Activated T-cell treated with anti-CD3 and anti-CD28 coated beads, Interleukin-2, amount 50 U/mL, for 24 hours (primary cell): ENCODE data around the gene HEG1.
"Not testable (repeated sequence)": the region's sequence is repeated elsewhere in the genome, so short reads cannot be mapped to it uniquely, and the experiment has no call there.

Source experiments
- DNase-seq: peaks from one replicate; pipeline ENCODE4 v3.0.0-alpha.2; 2020
- H3K27ac Mint-ChIP-seq: 2 replicates; pipeline ENCODE4 v1.8.0; 2020; ENCODE audit warnings: mild to moderate bottlenecking, mixed read lengths
- H3K27me3 Mint-ChIP-seq: 2 replicates; pipeline ENCODE4 v1.8.0; 2020; ENCODE audit warnings: mixed read lengths
- H3K36me3 Mint-ChIP-seq: 2 replicates; pipeline ENCODE4 v1.8.0; 2020; ENCODE audit warnings: low read depth, mixed read lengths
- H3K4me1 Mint-ChIP-seq: 2 replicates; pipeline ENCODE4 v1.8.0; 2020; ENCODE audit warnings: low read depth, mixed read lengths
- H3K4me3 Mint-ChIP-seq: 2 replicates; pipeline ENCODE4 v1.8.0; 2020; ENCODE audit warnings: mild to moderate bottlenecking, moderate library complexity, mixed read lengths
- H3K9me3 Mint-ChIP-seq: 2 replicates; pipeline ENCODE4 v1.8.0; 2020; ENCODE audit warnings: mixed read lengths

The HEG1 gene, protein sequence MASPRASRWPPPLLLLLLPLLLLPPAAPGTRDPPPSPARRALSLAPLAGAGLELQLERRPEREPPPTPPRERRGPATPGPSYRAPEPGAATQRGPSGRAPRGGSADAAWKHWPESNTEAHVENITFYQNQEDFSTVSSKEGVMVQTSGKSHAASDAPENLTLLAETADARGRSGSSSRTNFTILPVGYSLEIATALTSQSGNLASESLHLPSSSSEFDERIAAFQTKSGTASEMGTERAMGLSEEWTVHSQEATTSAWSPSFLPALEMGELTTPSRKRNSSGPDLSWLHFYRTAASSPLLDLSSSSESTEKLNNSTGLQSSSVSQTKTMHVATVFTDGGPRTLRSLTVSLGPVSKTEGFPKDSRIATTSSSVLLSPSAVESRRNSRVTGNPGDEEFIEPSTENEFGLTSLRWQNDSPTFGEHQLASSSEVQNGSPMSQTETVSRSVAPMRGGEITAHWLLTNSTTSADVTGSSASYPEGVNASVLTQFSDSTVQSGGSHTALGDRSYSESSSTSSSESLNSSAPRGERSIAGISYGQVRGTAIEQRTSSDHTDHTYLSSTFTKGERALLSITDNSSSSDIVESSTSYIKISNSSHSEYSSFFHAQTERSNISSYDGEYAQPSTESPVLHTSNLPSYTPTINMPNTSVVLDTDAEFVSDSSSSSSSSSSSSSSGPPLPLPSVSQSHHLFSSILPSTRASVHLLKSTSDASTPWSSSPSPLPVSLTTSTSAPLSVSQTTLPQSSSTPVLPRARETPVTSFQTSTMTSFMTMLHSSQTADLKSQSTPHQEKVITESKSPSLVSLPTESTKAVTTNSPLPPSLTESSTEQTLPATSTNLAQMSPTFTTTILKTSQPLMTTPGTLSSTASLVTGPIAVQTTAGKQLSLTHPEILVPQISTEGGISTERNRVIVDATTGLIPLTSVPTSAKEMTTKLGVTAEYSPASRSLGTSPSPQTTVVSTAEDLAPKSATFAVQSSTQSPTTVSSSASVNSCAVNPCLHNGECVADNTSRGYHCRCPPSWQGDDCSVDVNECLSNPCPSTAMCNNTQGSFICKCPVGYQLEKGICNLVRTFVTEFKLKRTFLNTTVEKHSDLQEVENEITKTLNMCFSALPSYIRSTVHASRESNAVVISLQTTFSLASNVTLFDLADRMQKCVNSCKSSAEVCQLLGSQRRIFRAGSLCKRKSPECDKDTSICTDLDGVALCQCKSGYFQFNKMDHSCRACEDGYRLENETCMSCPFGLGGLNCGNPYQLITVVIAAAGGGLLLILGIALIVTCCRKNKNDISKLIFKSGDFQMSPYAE (N-terminal part only)

DNA sequence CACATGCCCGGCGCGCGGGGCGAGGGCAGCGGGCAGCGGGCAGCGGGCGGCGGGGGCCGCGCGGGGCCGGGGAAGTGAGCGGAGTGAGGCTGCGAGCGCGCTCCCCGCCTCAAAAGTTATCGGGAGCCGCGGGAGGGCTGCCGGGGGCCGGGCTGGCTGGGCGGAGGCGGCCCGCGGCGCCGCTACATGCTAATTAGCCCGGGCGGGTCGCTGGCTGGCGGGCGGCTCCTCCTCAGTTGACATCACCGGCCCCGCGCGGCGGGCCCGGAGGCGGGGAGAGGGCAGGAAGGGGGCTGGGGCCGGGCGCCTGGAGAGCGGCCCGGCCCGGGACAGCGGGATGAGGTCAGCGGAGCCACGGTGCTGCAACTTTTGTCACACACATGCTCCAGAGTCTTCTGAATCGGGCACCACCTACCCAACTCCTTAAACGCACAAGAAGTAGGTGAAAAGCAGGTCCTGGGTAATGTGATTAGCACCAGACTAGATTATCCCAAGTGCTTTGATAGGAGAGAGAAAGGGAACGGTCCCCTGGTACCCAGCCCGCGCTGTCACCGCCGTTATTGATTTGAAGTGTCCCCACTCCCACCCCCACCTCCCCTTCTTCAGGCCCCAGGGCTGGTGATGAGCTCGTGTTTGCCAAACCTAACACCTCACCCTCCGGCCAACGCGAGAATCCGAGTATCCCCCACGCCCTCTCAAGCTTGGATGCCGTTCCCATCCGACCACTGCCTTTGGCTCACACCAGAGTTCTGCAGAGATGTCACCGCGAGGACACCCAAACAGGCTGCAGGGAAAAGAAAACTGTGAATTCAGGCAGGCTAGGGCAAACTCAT lies at the start of gene HEG1:
Gene HEG1 (minus strand): TSS at position 85 of the 833 bp plus-strand sequence. CDS start 107 bp downstream, outside the sequence.
- Mint-ChIP-seq H3K9me3 (no peaks in the 10 kb centered on the region), H3K4me1 (peaks cover 49% of the 10 kb centered on the region), H3K4me3 (peak within 1 kb of the TSS; percentile 85), H3K27me3 (peaks cover 8% of the 10 kb centered on the region), H3K27ac (peak within 1 kb of the TSS; percentile 87), H3K36me3 (peaks cover 6% of the 10 kb centered on the region)
- DNase-seq: peak; percentile 84

DNA sequence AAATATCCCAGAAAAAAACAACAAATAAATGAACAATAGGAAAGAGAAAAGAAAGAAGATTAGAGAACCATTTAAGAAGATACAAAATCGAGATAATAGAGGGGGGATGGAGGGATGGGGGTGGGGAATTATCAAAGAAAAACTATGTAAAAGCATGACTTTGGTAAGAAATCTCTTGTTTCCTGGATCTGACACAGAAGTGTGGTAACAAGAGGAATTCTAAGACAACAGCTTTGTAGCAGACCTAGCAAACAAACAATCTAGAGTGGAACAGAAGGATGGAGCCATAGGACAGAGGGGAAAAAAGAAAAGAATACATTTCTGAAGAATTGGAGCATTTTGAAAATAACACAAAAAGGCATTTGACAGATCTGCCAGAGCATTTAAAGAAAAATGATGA lies 49.3 kb upstream of the HEG1 start:
- Mint-ChIP-seq H3K36me3 (peaks cover 2% of the 10 kb centered on the region), H3K27ac (no peak overlapping the region), H3K27me3 (peaks cover 16% of the 10 kb centered on the region), H3K9me3 (peaks cover 7% of the 10 kb centered on the region), H3K4me1 (peaks cover 39% of the 10 kb centered on the region), H3K4me3 (no peak overlapping the region)
- no peak for DNase-seq

DNA sequence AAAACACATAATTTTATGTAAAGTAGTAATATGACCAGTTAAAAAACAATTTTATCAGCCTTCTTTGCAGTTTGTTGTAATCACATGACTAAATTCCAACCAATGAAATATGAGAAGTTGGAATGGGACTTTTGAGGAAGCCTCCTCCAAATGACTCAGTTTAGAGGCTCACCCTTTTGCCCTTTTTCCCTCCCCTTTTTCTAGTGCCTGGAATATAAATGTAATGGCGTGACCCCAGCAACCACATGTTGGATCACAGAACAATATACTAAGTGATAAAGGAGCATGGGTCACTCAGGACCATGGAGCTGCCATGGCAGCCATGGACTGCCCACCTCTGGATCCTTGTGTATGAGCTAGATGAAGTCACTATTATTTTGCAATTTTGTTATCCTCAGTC lies 48.8 kb upstream of the HEG1 start:
- DNase-seq: no peak
- Mint-ChIP-seq H3K36me3 (peaks cover 5% of the 10 kb centered on the region), H3K4me1 (peaks cover 34% of the 10 kb centered on the region), H3K4me3 (no peak overlapping the region), H3K27me3 (peaks cover 16% of the 10 kb centered on the region), H3K9me3 (peaks cover 10% of the 10 kb centered on the region), H3K27ac (no peak overlapping the region)

DNA sequence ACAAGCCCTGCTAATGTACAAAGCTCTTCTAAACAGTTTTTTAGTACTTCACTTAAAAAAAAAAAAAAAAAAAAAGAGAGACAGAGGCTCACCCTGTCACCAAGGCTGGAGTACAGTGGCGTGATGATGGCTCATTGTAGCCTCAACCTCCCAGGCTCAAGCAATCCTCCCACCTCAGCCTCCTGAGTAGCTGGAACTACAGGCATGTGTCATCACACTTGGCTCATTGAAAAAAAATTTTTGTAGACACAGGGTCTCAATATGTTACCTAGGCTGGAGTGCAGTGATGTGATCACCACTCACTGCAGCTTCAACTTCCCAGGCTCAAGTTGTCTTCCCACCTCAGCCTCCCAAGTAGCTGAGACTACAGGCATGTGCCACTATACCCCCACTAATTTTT lies 47.6 kb upstream of the HEG1 start:
- no peak for DNase-seq
- H3K4me1 Mint-ChIP-seq: peaks cover 22% of the 10 kb centered on the region
- peaks cover 5% of the 10 kb centered on the region for H3K36me3 Mint-ChIP-seq
- no peak overlapping the region for H3K4me3 Mint-ChIP-seq
- H3K27ac Mint-ChIP-seq: no peak overlapping the region
- peaks cover 13% of the 10 kb centered on the region for H3K9me3 Mint-ChIP-seq
- H3K27me3 Mint-ChIP-seq: peaks cover 13% of the 10 kb centered on the region

DNA sequence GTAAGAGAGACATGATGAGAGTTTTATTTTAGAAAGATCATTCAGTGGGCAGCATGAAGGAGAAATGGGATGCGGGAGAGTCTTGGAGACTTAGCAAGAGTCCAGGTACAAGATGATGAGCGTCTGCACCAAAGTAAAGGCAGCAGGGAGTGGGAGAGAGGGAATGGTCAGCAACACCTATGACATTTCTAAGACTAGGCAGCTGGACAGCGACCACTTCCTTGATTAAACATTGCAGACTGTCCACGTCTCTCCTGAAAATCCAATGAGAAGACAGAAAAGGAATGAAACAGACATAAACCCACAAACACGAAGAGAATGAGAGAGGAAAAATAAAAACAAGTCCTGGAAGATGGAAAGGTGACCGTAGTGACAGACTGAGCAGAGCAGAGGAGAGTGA lies 46.7 kb upstream of the HEG1 start:
- Mint-ChIP-seq H3K27me3 (peaks cover 13% of the 10 kb centered on the region), H3K4me3 (no peak overlapping the region), H3K36me3 (peaks cover 5% of the 10 kb centered on the region), H3K9me3 (peaks cover 13% of the 10 kb centered on the region), H3K27ac (no peak overlapping the region), H3K4me1 (peaks cover 12% of the 10 kb centered on the region)
- DNase-seq: no peak

DNA sequence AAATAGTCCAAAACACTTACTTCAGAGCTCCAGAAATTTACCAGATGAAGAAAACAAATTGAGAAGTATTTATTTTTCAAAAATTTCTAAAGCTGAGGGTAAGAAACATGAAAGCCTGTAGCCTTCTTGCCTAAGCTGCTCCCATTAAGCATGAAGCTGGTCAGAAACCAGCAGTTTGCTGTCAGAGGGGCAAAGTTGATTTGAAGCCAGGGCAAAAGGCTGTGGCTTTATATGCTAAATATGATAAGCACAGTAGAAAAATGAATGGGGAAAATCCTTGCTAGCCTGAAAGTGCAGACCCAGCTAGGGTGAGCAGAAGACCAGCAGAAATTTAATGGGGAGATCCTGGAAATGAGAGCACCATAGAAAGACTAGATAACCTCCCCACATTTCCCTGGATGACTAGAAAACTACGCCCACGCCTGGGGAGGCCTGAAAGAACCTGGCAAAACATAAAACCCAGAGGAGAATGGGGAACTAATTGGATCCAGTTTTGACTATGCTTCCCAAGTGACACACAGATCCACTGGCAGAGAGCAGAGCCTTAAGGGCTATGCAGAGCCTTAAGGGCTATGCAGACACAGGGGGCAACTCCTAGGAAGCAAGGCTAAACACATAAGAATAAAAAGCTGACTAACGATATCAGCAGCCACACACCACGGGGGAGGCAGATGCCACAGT lies 43.0 kb upstream of the HEG1 start:
- peak; percentile 9 for DNase-seq
- Mint-ChIP-seq H3K27ac (no peak overlapping the region), H3K4me1 (no peaks in the 10 kb centered on the region), H3K27me3 (peaks cover 7% of the 10 kb centered on the region), H3K9me3 (peaks cover 8% of the 10 kb centered on the region), H3K36me3 (peaks cover 5% of the 10 kb centered on the region), H3K4me3 (no peak overlapping the region)

DNA sequence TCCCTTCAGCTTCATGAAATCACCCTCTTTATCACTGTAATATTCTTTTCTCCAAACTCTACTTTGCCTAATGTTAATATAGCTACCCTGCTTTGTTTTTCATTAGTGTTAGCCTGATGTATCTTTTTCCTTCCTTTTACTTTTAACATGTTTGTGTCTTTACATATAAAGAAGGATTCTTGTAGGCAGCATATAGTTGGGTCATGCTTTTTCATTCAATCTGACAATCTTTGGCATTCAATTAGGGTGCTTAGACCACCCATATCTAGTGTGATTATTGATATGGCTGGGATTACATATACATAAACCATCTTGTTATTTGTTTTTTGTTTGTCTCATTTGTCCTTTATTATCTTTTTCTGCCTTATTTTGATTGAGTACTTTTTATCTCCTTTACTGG lies 34.9 kb upstream of the HEG1 start:
- Mint-ChIP-seq H3K4me1 (no peaks in the 10 kb centered on the region), H3K36me3 (no peaks in the 10 kb centered on the region), H3K9me3 (no peaks in the 10 kb centered on the region), H3K4me3 (no peak overlapping the region), H3K27me3 (no peaks in the 10 kb centered on the region), H3K27ac (no peak overlapping the region)
- no peak for DNase-seq

DNA sequence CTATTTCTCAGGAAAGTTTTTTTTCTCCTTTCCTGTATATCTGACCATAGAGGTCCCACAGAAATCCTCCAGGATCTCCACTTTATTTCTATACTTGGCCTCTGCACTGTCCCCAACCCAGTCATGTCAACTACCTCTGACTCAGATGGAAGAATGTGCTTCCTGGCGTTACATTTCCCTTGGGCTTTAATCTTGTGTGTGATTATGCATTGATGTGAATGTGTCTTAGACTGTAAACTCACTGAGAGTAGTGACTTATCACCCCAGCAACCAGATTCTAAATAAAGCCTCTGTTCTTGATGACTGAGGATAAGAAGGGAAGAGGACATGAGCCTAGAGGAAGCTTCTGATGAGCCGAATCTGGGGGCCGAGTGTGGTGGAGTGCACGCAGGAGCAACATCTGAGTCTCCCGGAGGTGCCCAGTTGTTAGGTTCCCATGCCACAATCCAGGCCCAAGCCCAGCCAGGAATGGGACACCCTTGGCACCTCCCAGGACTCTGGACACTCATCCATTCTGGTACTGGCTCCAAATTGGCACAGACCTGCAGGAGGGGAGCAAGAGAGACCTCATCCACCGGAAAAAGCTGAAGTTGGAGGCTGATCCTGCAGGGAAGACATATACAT lies 32.1 kb upstream of the HEG1 start:
- no peaks in the 10 kb centered on the region for H3K4me1 Mint-ChIP-seq
- no peaks in the 10 kb centered on the region for H3K27me3 Mint-ChIP-seq
- no peaks in the 10 kb centered on the region for H3K9me3 Mint-ChIP-seq
- DNase-seq: no peak
- no peak overlapping the region for H3K27ac Mint-ChIP-seq
- no peaks in the 10 kb centered on the region for H3K36me3 Mint-ChIP-seq
- H3K4me3 Mint-ChIP-seq: no peak overlapping the region

DNA sequence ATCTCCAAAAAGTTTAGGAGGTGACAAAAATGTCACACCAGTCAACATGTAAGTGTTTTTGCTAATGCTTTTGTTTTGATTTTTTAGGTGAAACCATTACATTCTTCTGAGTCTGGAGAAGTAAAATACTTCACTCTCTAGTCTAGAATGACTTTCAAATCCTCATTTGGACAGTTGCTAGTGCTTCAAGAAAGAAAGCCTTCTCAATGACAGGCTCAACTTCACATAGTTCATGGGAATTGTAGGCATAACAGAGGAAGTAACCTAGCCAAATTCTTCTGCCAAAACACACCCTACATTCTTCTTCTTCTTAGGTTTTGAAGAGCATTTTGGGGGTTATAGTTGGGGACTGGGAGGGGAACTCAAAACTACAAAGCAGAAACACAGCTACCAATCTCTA lies 29.4 kb upstream of the HEG1 start:
- Mint-ChIP-seq H3K9me3 (no peaks in the 10 kb centered on the region), H3K36me3 (no peaks in the 10 kb centered on the region), H3K27me3 (no peaks in the 10 kb centered on the region), H3K4me1 (no peaks in the 10 kb centered on the region), H3K27ac (no peak overlapping the region), H3K4me3 (no peak overlapping the region)
- DNase-seq: no peak

DNA sequence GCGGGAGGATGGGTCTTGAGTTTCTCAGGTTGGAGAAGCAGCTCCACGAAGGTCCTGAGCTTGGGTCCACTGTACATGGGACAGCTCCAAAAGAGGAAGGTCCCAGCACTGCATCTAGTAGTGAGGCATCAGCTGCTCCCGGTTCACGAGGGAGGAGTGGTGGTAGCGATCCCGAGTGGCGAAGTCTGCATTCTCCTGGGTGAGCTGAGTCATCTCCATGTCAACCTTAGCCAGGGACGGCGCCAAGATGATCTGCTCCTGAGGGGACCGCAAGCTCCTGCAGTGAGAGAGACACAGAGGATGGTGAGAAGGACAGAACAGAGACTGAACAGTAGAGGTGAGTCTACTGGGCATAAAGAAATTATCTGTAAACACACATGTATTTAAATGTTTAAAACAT lies 28.0 kb upstream of the HEG1 start:
- Mint-ChIP-seq H3K27me3 (no peaks in the 10 kb centered on the region), H3K4me3 (no peak overlapping the region), H3K9me3 (no peaks in the 10 kb centered on the region), H3K36me3 (no peaks in the 10 kb centered on the region), H3K4me1 (no peaks in the 10 kb centered on the region), H3K27ac (no peak overlapping the region)
- DNase-seq: no peak

DNA sequence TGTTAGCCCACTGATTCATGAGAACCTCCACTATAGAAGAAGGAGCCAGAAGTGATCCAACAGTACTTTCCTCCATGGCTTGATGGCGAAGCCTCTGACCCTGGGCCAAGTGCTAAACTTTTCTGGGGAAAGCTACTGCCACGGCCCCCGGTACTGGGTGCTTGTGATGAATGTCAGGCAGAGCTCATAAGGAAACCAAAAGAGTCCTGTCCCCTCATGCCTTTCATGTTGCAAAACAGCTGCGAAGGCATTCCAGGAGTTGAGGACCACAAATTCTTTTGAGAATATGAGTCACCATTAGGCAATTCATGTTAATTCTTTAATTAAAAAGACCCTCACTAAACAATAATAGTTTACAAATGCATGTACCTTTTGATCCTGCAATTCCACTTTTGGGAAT lies 26.5 kb upstream of the HEG1 start:
- H3K4me3 Mint-ChIP-seq, H3K36me3 Mint-ChIP-seq, H3K9me3 Mint-ChIP-seq, H3K4me1 Mint-ChIP-seq, DNase-seq, H3K27ac Mint-ChIP-seq, H3K27me3 Mint-ChIP-seq: not testable (repeated sequence)

DNA sequence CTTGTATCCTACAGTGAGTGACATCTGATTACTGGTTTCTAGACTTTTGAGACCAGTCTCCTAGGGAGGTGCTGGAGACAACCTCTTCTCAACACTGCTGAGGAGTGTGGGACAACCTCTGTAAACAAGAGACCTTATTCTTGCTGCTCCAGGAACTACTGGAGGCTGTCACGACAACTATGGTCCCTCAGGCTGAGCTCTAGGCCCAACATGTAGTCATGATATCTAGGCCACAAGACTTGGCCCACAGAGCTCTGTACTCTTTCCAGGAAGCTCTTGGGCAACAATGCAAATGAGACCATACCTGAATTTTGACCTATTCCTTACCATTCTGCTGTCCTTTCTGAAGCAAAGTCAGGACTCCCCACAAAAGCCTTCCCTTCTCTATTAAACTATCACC lies 24.3 kb upstream of the HEG1 start:
- Mint-ChIP-seq H3K4me1 (no peaks in the 10 kb centered on the region), H3K27ac (no peak overlapping the region), H3K9me3 (no peaks in the 10 kb centered on the region), H3K36me3 (no peaks in the 10 kb centered on the region), H3K4me3 (no peak overlapping the region), H3K27me3 (no peaks in the 10 kb centered on the region)
- DNase-seq: no peak

DNA sequence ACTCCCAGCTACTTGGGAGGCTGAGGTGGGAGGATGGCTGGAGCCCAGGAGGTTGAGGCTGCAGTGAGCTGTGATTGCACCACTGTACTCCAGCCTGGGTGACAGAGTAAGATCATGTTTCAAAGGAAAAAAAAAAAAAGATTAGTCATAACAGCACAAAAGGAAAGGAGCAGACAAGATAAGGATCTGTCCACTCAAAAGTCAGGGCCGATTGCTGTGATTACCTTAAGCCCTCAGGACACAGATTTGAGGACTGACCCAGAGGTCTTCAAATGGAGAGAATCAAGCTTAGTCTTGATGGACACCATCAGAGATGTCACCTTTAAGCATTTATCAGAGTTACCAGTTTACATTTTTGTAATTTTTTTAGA lies 23.9 kb upstream of the HEG1 start:
- no peaks in the 10 kb centered on the region for H3K36me3 Mint-ChIP-seq
- no peak overlapping the region for H3K4me3 Mint-ChIP-seq
- no peaks in the 10 kb centered on the region for H3K4me1 Mint-ChIP-seq
- H3K9me3 Mint-ChIP-seq: no peaks in the 10 kb centered on the region
- H3K27ac Mint-ChIP-seq: no peak overlapping the region
- no peak for DNase-seq
- no peaks in the 10 kb centered on the region for H3K27me3 Mint-ChIP-seq
